Measurements from ENCODE around the gene INSIG1. TPM values are rescaled to one million over a fixed set of nuclear protein-coding genes. Genes with fewer than 3 reads are reported as not detected.
A peak's percentile ranks its signal among the peaks of the same experiment; 100 is the strongest.

INSIG1 gene
- 63.6 TPM for total RNA-seq

GRCh38 chr7:155297517-155298287 lies at the start of gene INSIG1:
Gene INSIG1 (plus strand): TSS chr7:155297878. CDS start chr7:155298286, 408 bp downstream.
- intact Hi-C loops (cut with DNase I), result loop anchor here (10.0 kb wide), 1 partner anchor 93 kb away; no protein-coding TSS in a partner anchor
- peak within 1 kb of the TSS; percentile 95 for H3K27ac ChIP-seq
- DNase-seq (ENCODE audit: extremely low spot score in 2 of 2), result peak; percentile 91 to 93

DNA sequence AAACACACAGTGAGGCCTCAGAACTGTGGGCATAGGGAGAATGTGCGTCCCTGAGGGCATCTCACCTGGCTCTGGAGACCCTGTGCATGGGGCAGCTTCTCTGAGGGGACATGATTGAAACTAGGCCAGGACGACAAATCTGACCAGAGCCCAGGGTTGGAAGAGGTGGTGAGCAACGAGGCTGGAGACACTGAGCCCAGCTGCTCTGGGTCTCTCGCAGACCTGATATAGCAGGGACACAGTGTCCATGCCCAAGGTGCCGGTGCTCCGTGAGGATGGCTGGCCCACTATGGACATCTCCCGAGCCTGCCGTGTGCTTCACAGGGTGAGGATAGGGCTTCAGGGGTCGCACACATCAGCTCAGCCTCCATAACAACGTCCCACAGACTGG lies 49.3 kb upstream of the INSIG1 start:
- Histone ChIP-seq H3K36me3 (no peaks in the 10 kb centered on the region), H3K4me1 (no peaks in the 10 kb centered on the region), H3K27me3 (no peaks in the 10 kb centered on the region), H3K9me3 (no peaks in the 10 kb centered on the region), H3K27ac (no peak overlapping the region), H3K4me3 (no peak overlapping the region)
- intact Hi-C loops (cut with DNase I), result no loop called here
- TF ChIP-seq POLR2AphosphoS5 (IDR thresholded peaks at IDR 0.05; ENCODE audit: insufficient read depth in 1 of 2, low read depth in 1 of 2) (no peak), POLR2A (IDR thresholded peaks at IDR 0.05) (no peak), CTCF (IDR thresholded peaks at IDR 0.05) (no peak)
- no peak for DNase-seq (ENCODE audit: extremely low spot score in 2 of 2)

More at GRCh38 chr7:155297517-155298287, at the start of gene INSIG1:
- no peak for TF ChIP-seq POLR2AphosphoS5 (IDR thresholded peaks at IDR 0.05; ENCODE audit: insufficient read depth in 1 of 2, low read depth in 1 of 2)
- TF ChIP-seq POLR2A (IDR thresholded peaks at IDR 0.05), result peak in 1 of 2 donors; percentile 83
- TF ChIP-seq CTCF (IDR thresholded peaks at IDR 0.05), result no peak
- no peaks in the 10 kb centered on the region for H3K9me3 ChIP-seq
- H3K4me3 ChIP-seq, result peak within 1 kb of the TSS; percentile 67 to 96
- peaks cover 42% of the 10 kb centered on the region for H3K4me1 ChIP-seq
- no peaks in the 10 kb centered on the region for H3K36me3 ChIP-seq
- no peaks in the 10 kb centered on the region for H3K27me3 ChIP-seq

DNA sequence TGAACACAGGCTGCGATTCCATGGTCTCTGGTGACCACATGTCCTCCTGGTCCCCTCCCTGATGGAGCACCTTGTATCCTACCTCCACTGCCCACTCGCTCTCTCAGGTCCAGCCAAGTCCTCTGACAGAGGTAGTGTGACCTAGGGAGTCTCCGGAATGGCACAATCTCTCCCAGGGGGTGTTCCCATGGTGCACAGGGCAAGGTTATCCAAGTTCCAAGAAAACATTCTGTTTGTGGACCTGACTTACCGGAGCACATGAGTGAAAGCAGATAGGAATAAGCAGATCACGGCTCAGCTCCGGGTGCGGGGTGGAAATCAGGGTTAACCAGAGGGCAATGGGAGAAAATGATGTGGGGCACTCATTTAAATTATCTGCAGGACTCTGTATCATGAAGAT lies 45.8 kb upstream of the INSIG1 start:
- peaks cover 3% of the 10 kb centered on the region for H3K4me1 ChIP-seq
- intact Hi-C loops (cut with DNase I), result no loop called here
- H3K9me3 ChIP-seq, result no peaks in the 10 kb centered on the region
- TF ChIP-seq CTCF (IDR thresholded peaks at IDR 0.05) (no peak), POLR2AphosphoS5 (IDR thresholded peaks at IDR 0.05; ENCODE audit: insufficient read depth in 1 of 2, low read depth in 1 of 2) (no peak), POLR2A (IDR thresholded peaks at IDR 0.05) (no peak)
- H3K4me3 ChIP-seq, result no peak overlapping the region
- no peak overlapping the region for H3K27ac ChIP-seq
- no peaks in the 10 kb centered on the region for H3K27me3 ChIP-seq
- DNase-seq (ENCODE audit: extremely low spot score in 2 of 2), result no peak
- H3K36me3 ChIP-seq, result no peaks in the 10 kb centered on the region

- TF ChIP-seq POLR2A (IDR thresholded peaks at IDR 0.05), result no peak
- TF ChIP-seq POLR2AphosphoS5 (IDR thresholded peaks at IDR 0.05; ENCODE audit: insufficient read depth in 1 of 2, low read depth in 1 of 2), result no peak
- TF ChIP-seq CTCF (IDR thresholded peaks at IDR 0.05), result no peak
- Histone ChIP-seq H3K36me3 (no peaks in the 10 kb centered on the region), H3K9me3 (no peaks in the 10 kb centered on the region), H3K4me3 (no peak overlapping the region), H3K4me1 (peaks cover 9% of the 10 kb centered on the region), H3K27ac (no peak overlapping the region), H3K27me3 (no peaks in the 10 kb centered on the region)
- no peak for DNase-seq (ENCODE audit: extremely low spot score in 2 of 2)
- intact Hi-C loops (cut with DNase I), result no loop called here
These were observed 45.2 kb upstream of the INSIG1 start for GRCh38 chr7:155252444-155252887.

- Histone ChIP-seq H3K4me3 (no peak overlapping the region), H3K4me1 (peaks cover 14% of the 10 kb centered on the region), H3K36me3 (no peaks in the 10 kb centered on the region), H3K27me3 (no peaks in the 10 kb centered on the region), H3K9me3 (no peaks in the 10 kb centered on the region), H3K27ac (no peak overlapping the region)
- TF ChIP-seq POLR2A (IDR thresholded peaks at IDR 0.05) (no peak), CTCF (IDR thresholded peaks at IDR 0.05) (no peak), POLR2AphosphoS5 (IDR thresholded peaks at IDR 0.05; ENCODE audit: insufficient read depth in 1 of 2, low read depth in 1 of 2) (no peak)
- no peak for DNase-seq (ENCODE audit: extremely low spot score in 2 of 2)
- intact Hi-C loops (cut with DNase I), result no loop called here
These were observed 44.7 kb upstream of the INSIG1 start for GRCh38 chr7:155252892-155253501.
